Measurements from ENCODE around the gene CTPS1.

CTPS1 gene

DNA sequence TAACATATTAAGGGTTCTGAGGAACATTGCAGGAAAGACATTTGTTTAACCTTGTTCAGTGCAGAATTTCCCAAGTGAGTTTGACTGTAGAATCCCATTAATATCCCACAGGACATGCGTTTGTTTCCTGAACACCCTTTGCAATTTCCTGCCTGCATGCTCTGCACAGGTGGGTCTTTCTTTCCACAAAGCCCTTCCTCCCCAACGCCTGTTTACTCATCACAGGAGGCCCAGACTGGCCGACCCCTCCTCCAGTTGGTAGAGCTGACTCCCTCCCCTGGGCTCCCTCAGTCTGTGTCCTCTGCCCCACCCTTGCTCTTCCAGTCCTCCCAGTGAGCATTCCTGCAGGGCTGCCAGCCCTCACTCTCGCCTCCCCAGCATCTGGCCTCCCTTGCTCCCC, 47.5 kb upstream of the CTPS1 start:
- Histone ChIP-seq H2BK12ac (ENCODE audit: low read length in 2 of 2) (no peak overlapping the region), H3K23ac (ENCODE audit: low read length in 2 of 2) (no peak overlapping the region)
- DNase-seq, result no peak

DNA sequence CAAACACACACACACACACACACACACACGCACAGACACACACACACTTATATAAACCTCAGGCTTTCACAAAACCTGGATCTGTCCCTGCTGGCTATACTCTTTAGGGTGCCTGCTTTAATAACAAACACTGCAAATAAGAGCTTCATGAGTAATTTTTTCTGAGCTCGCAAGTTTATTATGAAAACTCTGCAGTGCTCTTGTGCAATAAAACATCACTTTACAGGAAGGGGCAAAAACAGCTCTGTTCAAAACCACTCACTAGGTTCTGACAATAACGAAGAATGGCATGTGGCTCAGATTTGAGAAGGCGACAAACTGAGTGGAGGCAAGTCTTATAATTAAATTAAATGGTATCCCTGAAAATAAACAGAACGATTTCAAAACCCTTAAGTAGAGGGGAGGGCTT, 42.6 kb upstream of the CTPS1 start:
- Histone ChIP-seq H3K36me3 (ENCODE audit: control insufficient read depth in 1 of 2, insufficient read depth in 2 of 2, low read depth in 1 of 2, low read length in 2 of 2) (no peaks in the 10 kb centered on the region), H2BK15ac (ENCODE audit: low read depth, poor library complexity, severe bottlenecking) (no peak overlapping the region), H3K9me3 (ENCODE audit: control insufficient read depth, low read length) (no peaks in the 10 kb centered on the region), H4K91ac (ENCODE audit: low read length) (no peak overlapping the region), H2AK5ac (ENCODE audit: low read length, severe bottlenecking) (no peak overlapping the region), H3K4ac (ENCODE audit: low read depth in 1 of 2, low read length in 2 of 2) (no peak overlapping the region), H2BK120ac (ENCODE audit: low read depth, low read length) (no peak overlapping the region), H4K8ac (ENCODE audit: low read length) (no peak overlapping the region), H2BK12ac (ENCODE audit: low read length in 2 of 2) (no peak overlapping the region), H2AFZ (ENCODE audit: low read depth, low read length) (no peak overlapping the region), H3K4me1 (ENCODE audit: control insufficient read depth, insufficient read depth, low read depth, low read length) (peaks cover 3% of the 10 kb centered on the region), H3K14ac (ENCODE audit: low read length in 2 of 2) (no peak overlapping the region), H2BK5ac (ENCODE audit: low read depth, low read length, poor library complexity, severe bottlenecking) (no peak overlapping the region), H3K23ac (ENCODE audit: low read length in 2 of 2) (no peak overlapping the region), H3K18ac (ENCODE audit: low read depth in 1 of 2, low read length in 2 of 2) (no peak overlapping the region), H3K9ac (ENCODE audit: low read length) (no peak overlapping the region), H3K4me3 (ENCODE audit: insufficient read depth in 1 of 2, low read depth in 1 of 2, low read length in 2 of 2) (no peak overlapping the region), H3K4me2 (ENCODE audit: low read length, poor library complexity, severe bottlenecking) (no peak overlapping the region), H3K27me3 (ENCODE audit: control insufficient read depth in 1 of 2, insufficient read depth in 1 of 2, low read length in 2 of 2) (no peaks in the 10 kb centered on the region), H3K79me1 (replicated peaks; ENCODE audit: low read length, poor library complexity, severe bottlenecking) (no peaks in the 10 kb centered on the region), H3K27ac (ENCODE audit: low read length, poor library complexity, severe bottlenecking) (no peak overlapping the region)
- 77% methylated on average over 5 of the region's 5 CpGs for WGBS
- peak; percentile 70 for DNase-seq

More for the DNA sequence above, 47.5 kb upstream of the CTPS1 start:
- Histone ChIP-seq H4K91ac (ENCODE audit: low read length) (no peak overlapping the region), H2AFZ (ENCODE audit: low read depth, low read length) (no peak overlapping the region), H3K79me1 (replicated peaks; ENCODE audit: low read length, poor library complexity, severe bottlenecking) (no peaks in the 10 kb centered on the region), H3K4ac (ENCODE audit: low read depth in 1 of 2, low read length in 2 of 2) (no peak overlapping the region), H3K36me3 (ENCODE audit: control insufficient read depth in 1 of 2, insufficient read depth in 2 of 2, low read depth in 1 of 2, low read length in 2 of 2) (no peaks in the 10 kb centered on the region), H2BK5ac (ENCODE audit: low read depth, low read length, poor library complexity, severe bottlenecking) (no peak overlapping the region), H3K14ac (ENCODE audit: low read length in 2 of 2) (peak overlapping the region in 1 of 2 experiments; percentile 19), H2BK120ac (ENCODE audit: low read depth, low read length) (no peak overlapping the region), H2BK15ac (ENCODE audit: low read depth, poor library complexity, severe bottlenecking) (no peak overlapping the region), H2AK5ac (ENCODE audit: low read length, severe bottlenecking) (no peak overlapping the region), H3K9ac (ENCODE audit: low read length) (no peak overlapping the region), H3K27ac (ENCODE audit: low read length, poor library complexity, severe bottlenecking) (no peak overlapping the region), H3K18ac (ENCODE audit: low read depth in 1 of 2, low read length in 2 of 2) (no peak overlapping the region), H3K4me3 (ENCODE audit: insufficient read depth in 1 of 2, low read depth in 1 of 2, low read length in 2 of 2) (no peak overlapping the region), H3K4me1 (ENCODE audit: control insufficient read depth, insufficient read depth, low read depth, low read length) (peaks cover 3% of the 10 kb centered on the region), H4K8ac (ENCODE audit: low read length) (no peak overlapping the region), H3K9me3 (ENCODE audit: control insufficient read depth, low read length) (no peaks in the 10 kb centered on the region), H3K27me3 (ENCODE audit: control insufficient read depth in 1 of 2, insufficient read depth in 1 of 2, low read length in 2 of 2) (no peaks in the 10 kb centered on the region), H3K4me2 (ENCODE audit: low read length, poor library complexity, severe bottlenecking) (no peak overlapping the region)
- 46% methylated on average over 4 of the region's 4 CpGs for WGBS

DNA sequence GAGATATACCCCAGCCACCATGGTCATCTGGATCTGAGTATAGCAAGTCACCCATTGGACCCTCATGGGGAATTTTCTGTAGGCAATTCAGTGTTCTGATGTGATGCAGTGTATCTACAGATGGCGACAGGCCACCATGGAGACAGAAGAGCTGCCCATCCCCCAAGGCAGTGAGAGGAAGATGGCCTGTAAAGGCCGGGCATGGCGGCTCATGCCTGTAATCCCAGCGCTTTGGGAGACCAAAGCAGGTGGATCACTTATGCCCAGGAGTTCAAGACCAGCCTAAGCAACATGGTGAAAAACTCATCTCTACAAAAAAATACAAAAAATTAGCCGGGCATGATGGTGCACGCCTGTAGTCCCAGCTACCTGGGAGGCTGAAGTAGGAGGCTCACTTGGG, 41.1 kb upstream of the CTPS1 start:
- Histone ChIP-seq H3K23ac (ENCODE audit: low read length in 2 of 2) (no peak overlapping the region), H3K79me1 (replicated peaks; ENCODE audit: low read length, poor library complexity, severe bottlenecking) (no peaks in the 10 kb centered on the region), H4K91ac (ENCODE audit: low read length) (no peak overlapping the region), H3K27ac (ENCODE audit: low read length, poor library complexity, severe bottlenecking) (no peak overlapping the region), H3K14ac (ENCODE audit: low read length in 2 of 2) (no peak overlapping the region), H2BK5ac (ENCODE audit: low read depth, low read length, poor library complexity, severe bottlenecking) (no peak overlapping the region), H2AK5ac (ENCODE audit: low read length, severe bottlenecking) (no peak overlapping the region), H3K4me2 (ENCODE audit: low read length, poor library complexity, severe bottlenecking) (no peak overlapping the region), H3K27me3 (ENCODE audit: control insufficient read depth in 1 of 2, insufficient read depth in 1 of 2, low read length in 2 of 2) (no peaks in the 10 kb centered on the region), H2BK15ac (ENCODE audit: low read depth, poor library complexity, severe bottlenecking) (no peak overlapping the region), H2BK12ac (ENCODE audit: low read length in 2 of 2) (no peak overlapping the region), H2BK120ac (ENCODE audit: low read depth, low read length) (no peak overlapping the region), H3K4ac (ENCODE audit: low read depth in 1 of 2, low read length in 2 of 2) (no peak overlapping the region), H4K8ac (ENCODE audit: low read length) (no peak overlapping the region), H3K36me3 (ENCODE audit: control insufficient read depth in 1 of 2, insufficient read depth in 2 of 2, low read depth in 1 of 2, low read length in 2 of 2) (no peaks in the 10 kb centered on the region), H3K4me3 (ENCODE audit: insufficient read depth in 1 of 2, low read depth in 1 of 2, low read length in 2 of 2) (no peak overlapping the region), H3K18ac (ENCODE audit: low read depth in 1 of 2, low read length in 2 of 2) (no peak overlapping the region), H3K9me3 (ENCODE audit: control insufficient read depth, low read length) (no peaks in the 10 kb centered on the region), H2AFZ (ENCODE audit: low read depth, low read length) (no peak overlapping the region), H3K4me1 (ENCODE audit: control insufficient read depth, insufficient read depth, low read depth, low read length) (no peaks in the 10 kb centered on the region), H3K9ac (ENCODE audit: low read length) (no peak overlapping the region)
- DNase-seq, result no peak
- WGBS, result 96% methylated on average over 6 of the region's 6 CpGs

- peak overlapping the region; percentile 6 for H4K91ac ChIP-seq (ENCODE audit: low read length)
- H3K18ac ChIP-seq (ENCODE audit: low read depth in 1 of 2, low read length in 2 of 2), result no peak overlapping the region
- H3K9me3 ChIP-seq (ENCODE audit: control insufficient read depth, low read length), result no peaks in the 10 kb centered on the region
- no peak overlapping the region for H2BK15ac ChIP-seq (ENCODE audit: low read depth, poor library complexity, severe bottlenecking)
- H3K4ac ChIP-seq (ENCODE audit: low read depth in 1 of 2, low read length in 2 of 2), result no peak overlapping the region
- H3K9ac ChIP-seq (ENCODE audit: low read length), result no peak overlapping the region
- no peak overlapping the region for H2BK12ac ChIP-seq (ENCODE audit: low read length in 2 of 2)
- peak overlapping the region in 1 of 2 experiments; percentile 45 for H3K4me3 ChIP-seq (ENCODE audit: insufficient read depth in 1 of 2, low read depth in 1 of 2, low read length in 2 of 2)
- H3K27me3 ChIP-seq (ENCODE audit: control insufficient read depth in 1 of 2, insufficient read depth in 1 of 2, low read length in 2 of 2), result no peaks in the 10 kb centered on the region
- H3K4me2 ChIP-seq (ENCODE audit: low read length, poor library complexity, severe bottlenecking), result no peak overlapping the region
- H4K8ac ChIP-seq (ENCODE audit: low read length), result no peak overlapping the region
- 86% methylated on average over 12 of the region's 12 CpGs for WGBS
- no peak overlapping the region for H2BK120ac ChIP-seq (ENCODE audit: low read depth, low read length)
- H3K23ac ChIP-seq (ENCODE audit: low read length in 2 of 2), result no peak overlapping the region
- no peaks in the 10 kb centered on the region for H3K4me1 ChIP-seq (ENCODE audit: control insufficient read depth, insufficient read depth, low read depth, low read length)
- H3K79me1 ChIP-seq (replicated peaks; ENCODE audit: low read length, poor library complexity, severe bottlenecking), result no peaks in the 10 kb centered on the region
- no peaks in the 10 kb centered on the region for H3K36me3 ChIP-seq (ENCODE audit: control insufficient read depth in 1 of 2, insufficient read depth in 2 of 2, low read depth in 1 of 2, low read length in 2 of 2)
- H2BK5ac ChIP-seq (ENCODE audit: low read depth, low read length, poor library complexity, severe bottlenecking), result no peak overlapping the region
- no peak overlapping the region for H2AFZ ChIP-seq (ENCODE audit: low read depth, low read length)
- H2AK5ac ChIP-seq (ENCODE audit: low read length, severe bottlenecking), result no peak overlapping the region
- no peak overlapping the region for H3K27ac ChIP-seq (ENCODE audit: low read length, poor library complexity, severe bottlenecking)
- no peak overlapping the region for H3K14ac ChIP-seq (ENCODE audit: low read length in 2 of 2)
- peak; percentile 51 for DNase-seq
Observed at GRCh38 chr1:40939320-40940059, 40.0 kb upstream of the CTPS1 start.

Measured in mesenchymal stem cell (in vitro differentiated cells and primary cell).